ENCODE data around the gene MT1A.

GRCh38 chr16:56631197-56631596, 7.3 kb upstream of the MT1A start:
- no peak for TF ChIP-seq EP300 (IDR thresholded peaks at IDR 0.05)
- TF ChIP-seq POLR2AphosphoS5 (IDR thresholded peaks at IDR 0.05): no peak
- no peak for TF ChIP-seq CTCF (IDR thresholded peaks at IDR 0.05)
- TF ChIP-seq POLR2A (IDR thresholded peaks at IDR 0.05): no peak
